K562 (cell line): Measurements from ENCODE around the gene LY6G6C. TPM values are rescaled to one million over a fixed set of nuclear protein-coding genes. Genes with fewer than 3 reads are reported as not detected.

Experiments
- BMI1 ChIP-seq: fragments of 150-350 bp; IDR thresholded peaks from 2 replicates; pipeline ENCODE4 v1.6.1; 2014; ENCODE audit warnings: low read length
- CAMTA2 ChIP-seq: fragments of 250-450 bp; sonication (Bioruptor Pico); conservative IDR thresholded peaks from 2 replicates; pipeline ENCODE4 v1.5.1; 2022
- CBFA2T2 ChIP-seq: fragments of 450-650 bp; conservative IDR thresholded peaks from 2 replicates; pipeline ENCODE4 v1.6.1; 2017; ENCODE audit warnings: mild to moderate bottlenecking
- CBX1 ChIP-seq: sonication (generic); IDR thresholded peaks from 2 replicates; pipeline ENCODE4 v1.6.1; 2016; ENCODE audit warnings: antibody characterized with exemption, low read depth, mild to moderate bottlenecking
- DPF2 ChIP-seq: fragments of 450-650 bp; IDR thresholded peaks from 2 replicates; pipeline ENCODE4 v1.6.1; 2016
- FOXP1 ChIP-seq: sonication (generic); formaldehyde crosslinking; IDR thresholded peaks from 2 replicates; pipeline ENCODE4 v1.8.0; 2022; ENCODE audit warnings: mild to moderate bottlenecking, missing genetic modification reagents
- GATAD2A ChIP-seq: fragments of 450-650 bp; IDR thresholded peaks from 2 replicates; pipeline ENCODE4 v1.6.1; 2017
- HNRNPK ChIP-seq: fragments of 200-400 bp; formaldehyde crosslinking; IDR thresholded peaks from one replicate; pipeline ENCODE4 v1.6.1; 2018; ENCODE audit warnings: mild to moderate bottlenecking, low read depth, low read length; ENCODE audit not compliant: poor library complexity, severe bottlenecking
- MAZ ChIP-seq, 2 experiments: fragments of 450-650 bp in 1 of 2; sonication (generic) in 1 of 2; formaldehyde crosslinking; IDR thresholded peaks in 1 of 2; conservative IDR thresholded peaks in 1 of 2; 2 replicates each; pipeline versions ENCODE4 v1.4.0 to v1.5.0; 2020; ENCODE audit warnings: mild to moderate bottlenecking in 1 of 2, missing genetic modification reagents in 1 of 2
- SPI1 ChIP-seq: IDR thresholded peaks from 2 replicates; pipeline ENCODE4 v1.6.1; 2011; ENCODE audit warnings: low read depth, low read length, control low read depth, borderline replicate concordance
- TBL1XR1 ChIP-seq, 2 experiments: IDR thresholded peaks; 2 replicates each; pipeline ENCODE4 v1.6.1; 2012; ENCODE audit warnings: improper control_type of control experiment in 2 of 2, low read length in 2 of 2, mild to moderate bottlenecking in 1 of 2
- TGIF2 ChIP-seq: sonication (generic); formaldehyde crosslinking; IDR thresholded peaks from 2 replicates; pipeline ENCODE4 v1.8.1; 2022; ENCODE audit warnings: mild to moderate bottlenecking, missing genetic modification reagents, moderate library complexity
- ZKSCAN1 ChIP-seq: fragments of 150-350 bp; IDR thresholded peaks from 2 replicates; pipeline ENCODE4 v1.6.1; 2016; ENCODE audit warnings: low read depth, low read length
- ZNF165 ChIP-seq: fragments of 250-450 bp; sonication (Bioruptor Pico); IDR thresholded peaks from 2 replicates; pipeline ENCODE4 v1.4.0; 2020; ENCODE audit warnings: borderline replicate concordance
- ZNF561 ChIP-seq: fragments of 450-650 bp; formaldehyde crosslinking; conservative IDR thresholded peaks from 2 replicates; pipeline ENCODE4 v1.4.0; 2020; ENCODE audit warnings: mild to moderate bottlenecking, moderate library complexity
- ZNF75A ChIP-seq: fragments of 450-650 bp; formaldehyde crosslinking; IDR thresholded peaks from 2 replicates; pipeline ENCODE4 v1.4.0; 2020; ENCODE audit warnings: mild to moderate bottlenecking
- polyA plus RNA-seq, 8 experiments: library from polyadenylated mRNA; depleted of rRNA in 4 of 8; stranded (reverse) in 5 of 8; unstranded in 3 of 8; fragments of >200 nt; fragmentation: Nextera tagmentation in 2 of 8; fragmentation: Illumina TruSeq in 1 of 8; extraction: Ambion mirVana in 2 of 8; extraction: Trizol in 1 of 8; gene quantifications; 2 replicates each; pipeline versions ENCODE4 v1.2.1 to v1.2.3, GENCODE V29; 2011 to 2014; ENCODE audit warnings: inconsistent platforms in 1 of 8, missing spikeins in 1 of 8
- total RNA-seq, 7 experiments: library from RNA; depleted of rRNA in 6 of 7; stranded (reverse); fragments of >200 nt in 6 of 7; fragmentation: Illumina TruSeq in 2 of 7; extraction: Trizol in 2 of 7; gene quantifications; 2 replicates each; pipeline versions ENCODE4 v1.2.1 to v1.2.3, GENCODE V29; 2011 to 2021; ENCODE audit warnings: low replicate concordance in 1 of 7
- TF ChIP-seq, protein P1 (sequence below): sonication (generic); formaldehyde crosslinking; IDR thresholded peaks from 2 replicates; pipeline ENCODE4 v1.8.0; 2022; ENCODE audit warnings: mild to moderate bottlenecking, low read depth, missing genetic modification reagents
- TF ChIP-seq, protein P2 (sequence below), 2 experiments: IDR thresholded peaks in 1 of 2; conservative IDR thresholded peaks in 1 of 2; 2 replicates each; pipeline ENCODE4 v1.6.1; 2016; ENCODE audit warnings: low read depth in 2 of 2, mild to moderate bottlenecking in 1 of 2, missing compliant biosample characterization in 1 of 2, missing genetic modification characterization in 1 of 2, moderate library complexity in 1 of 2
- TF ChIP-seq, protein P3 (sequence below), 2 experiments: fragments of 450-650 bp in 1 of 2; sonication (generic) in 1 of 2; formaldehyde crosslinking in 1 of 2; IDR thresholded peaks in 1 of 2; conservative IDR thresholded peaks in 1 of 2; 2 replicates each; pipeline versions ENCODE4 v1.6.1 to v1.8.1; 2016 to 2023; ENCODE audit warnings: mild to moderate bottlenecking in 2 of 2, moderate library complexity in 2 of 2, inconsistent platforms in 1 of 2, missing genetic modification reagents in 1 of 2
- TF ChIP-seq, protein P4 (sequence below): fragments of 250-450 bp; sonication (Bioruptor Pico); IDR thresholded peaks from 2 replicates; pipeline ENCODE4 v1.8.0; 2021; ENCODE audit warnings: mild to moderate bottlenecking, moderate library complexity
- TF ChIP-seq, protein P5 (sequence below): fragments of 250-450 bp; sonication (Bioruptor Pico); IDR thresholded peaks from 2 replicates; pipeline ENCODE4 v1.8.0; 2022; ENCODE audit warnings: moderate library complexity, mild to moderate bottlenecking, inconsistent platforms

The LY6G6C gene
- total and polyA plus RNA-seq, 9 of the 15 experiments (the other 6 are each of a cell fraction or from before 2014, with no cell fraction given), result 0.06 to 0.20 TPM; not detected in 7

DNA sequence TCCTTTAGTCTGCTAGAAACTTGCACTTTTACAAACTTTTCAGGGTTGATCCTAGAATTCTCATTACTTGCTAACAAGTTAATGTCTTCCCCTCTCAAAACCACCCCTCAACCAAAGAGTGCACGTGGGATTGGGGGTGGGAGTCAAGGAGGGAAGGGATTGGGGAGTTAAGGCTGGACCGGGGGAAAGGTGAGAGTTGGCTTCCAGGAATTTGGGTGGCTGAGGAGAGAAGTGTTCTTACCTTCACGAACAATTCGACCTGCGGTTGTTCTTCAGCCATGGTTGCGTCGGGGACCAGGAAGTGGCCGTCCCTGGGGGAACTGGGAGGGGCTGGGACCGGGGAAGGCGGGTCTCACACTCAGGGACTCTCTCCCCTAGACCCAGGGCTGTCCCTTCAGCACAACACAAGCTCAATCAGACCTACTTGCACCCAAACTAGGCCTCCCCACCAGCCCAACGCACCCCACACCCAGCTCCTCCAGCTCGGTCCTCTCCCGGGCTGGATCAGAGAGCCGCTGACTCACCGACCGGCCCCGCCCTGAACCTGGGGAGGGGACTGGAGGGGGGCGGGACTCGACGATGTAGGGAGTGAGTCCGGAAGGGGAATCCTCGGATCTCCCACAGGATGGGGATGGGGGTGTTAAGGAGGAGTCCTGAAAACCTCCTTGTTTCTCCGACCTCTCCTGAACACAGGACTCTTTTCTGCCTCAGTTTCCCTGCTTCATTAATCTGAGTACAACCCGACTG lies 14.6 kb upstream of the LY6G6C start, which contains the start of gene CLIC1 (continued):
- TF ChIP-seq TGIF2 (CRISPR knock-in tag) (no peak), FOXP1 (CRISPR knock-in tag) (no peak), SPI1 (peak; percentile 66; the same call in 1 of the 2 replicates), CBX1 (no peak), BMI1 (no peak), ZNF561 (no peak), MAZ (CRISPR knock-in tag; conservative IDR thresholded peaks at IDR 0.05 in 1 of 2, IDR thresholded peaks at IDR 0.05 in 1 of 2) (peak; percentile 96 to 100), TBL1XR1 (IDR thresholded peaks at IDR 0.05; ENCODE audit: low read length in 2 of 2) (peak; percentile 48 to 61; a peak in 2 of 4 replicates), HNRNPK (peak; percentile 48), ZNF165 (CRISPR knock-in tag) (no peak), CAMTA2 (0 out of 2 replicates have a peak, but pooled peaks have one; percentile 9), CBFA2T2 (no peak), GATAD2A (no peak), ZNF75A (CRISPR knock-in tag) (peak; percentile 82; the same call in 1 of the 2 replicates), DPF2 (no peak), ZKSCAN1 (0 out of 2 replicates have a peak, but pooled peaks have one; percentile 27)
- TF ChIP-seq, protein P1, sequence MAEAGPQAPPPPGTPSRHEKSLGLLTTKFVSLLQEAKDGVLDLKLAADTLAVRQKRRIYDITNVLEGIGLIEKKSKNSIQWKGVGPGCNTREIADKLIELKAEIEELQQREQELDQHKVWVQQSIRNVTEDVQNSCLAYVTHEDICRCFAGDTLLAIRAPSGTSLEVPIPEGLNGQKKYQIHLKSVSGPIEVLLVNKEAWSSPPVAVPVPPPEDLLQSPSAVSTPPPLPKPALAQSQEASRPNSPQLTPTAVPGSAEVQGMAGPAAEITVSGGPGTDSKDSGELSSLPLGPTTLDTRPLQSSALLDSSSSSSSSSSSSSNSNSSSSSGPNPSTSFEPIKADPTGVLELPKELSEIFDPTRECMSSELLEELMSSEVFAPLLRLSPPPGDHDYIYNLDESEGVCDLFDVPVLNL, result peak; percentile 83
- TF ChIP-seq, protein P2, sequence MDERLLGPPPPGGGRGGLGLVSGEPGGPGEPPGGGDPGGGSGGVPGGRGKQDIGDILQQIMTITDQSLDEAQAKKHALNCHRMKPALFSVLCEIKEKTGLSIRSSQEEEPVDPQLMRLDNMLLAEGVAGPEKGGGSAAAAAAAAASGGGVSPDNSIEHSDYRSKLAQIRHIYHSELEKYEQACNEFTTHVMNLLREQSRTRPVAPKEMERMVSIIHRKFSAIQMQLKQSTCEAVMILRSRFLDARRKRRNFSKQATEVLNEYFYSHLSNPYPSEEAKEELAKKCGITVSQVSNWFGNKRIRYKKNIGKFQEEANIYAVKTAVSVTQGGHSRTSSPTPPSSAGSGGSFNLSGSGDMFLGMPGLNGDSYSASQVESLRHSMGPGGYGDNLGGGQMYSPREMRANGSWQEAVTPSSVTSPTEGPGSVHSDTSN (CRISPR knock-in tag; IDR thresholded peaks at IDR 0.05; ENCODE audit: low read depth), result no peak
- TF ChIP-seq, protein P2 (tag; conservative IDR thresholded peaks at IDR 0.05; ENCODE audit: low read depth), result no peak
- TF ChIP-seq, protein P3, sequence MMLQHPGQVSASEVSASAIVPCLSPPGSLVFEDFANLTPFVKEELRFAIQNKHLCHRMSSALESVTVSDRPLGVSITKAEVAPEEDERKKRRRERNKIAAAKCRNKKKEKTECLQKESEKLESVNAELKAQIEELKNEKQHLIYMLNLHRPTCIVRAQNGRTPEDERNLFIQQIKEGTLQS (IDR thresholded peaks at IDR 0.05), result no peak
- TF ChIP-seq, protein P3 (CRISPR knock-in tag; conservative IDR thresholded peaks at IDR 0.05), result peak; percentile 76
- TF ChIP-seq, protein P4, sequence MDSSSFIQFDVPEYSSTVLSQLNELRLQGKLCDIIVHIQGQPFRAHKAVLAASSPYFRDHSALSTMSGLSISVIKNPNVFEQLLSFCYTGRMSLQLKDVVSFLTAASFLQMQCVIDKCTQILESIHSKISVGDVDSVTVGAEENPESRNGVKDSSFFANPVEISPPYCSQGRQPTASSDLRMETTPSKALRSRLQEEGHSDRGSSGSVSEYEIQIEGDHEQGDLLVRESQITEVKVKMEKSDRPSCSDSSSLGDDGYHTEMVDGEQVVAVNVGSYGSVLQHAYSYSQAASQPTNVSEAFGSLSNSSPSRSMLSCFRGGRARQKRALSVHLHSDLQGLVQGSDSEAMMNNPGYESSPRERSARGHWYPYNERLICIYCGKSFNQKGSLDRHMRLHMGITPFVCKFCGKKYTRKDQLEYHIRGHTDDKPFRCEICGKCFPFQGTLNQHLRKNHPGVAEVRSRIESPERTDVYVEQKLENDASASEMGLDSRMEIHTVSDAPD (CRISPR knock-in tag), result no peak
- TF ChIP-seq, protein P5, sequence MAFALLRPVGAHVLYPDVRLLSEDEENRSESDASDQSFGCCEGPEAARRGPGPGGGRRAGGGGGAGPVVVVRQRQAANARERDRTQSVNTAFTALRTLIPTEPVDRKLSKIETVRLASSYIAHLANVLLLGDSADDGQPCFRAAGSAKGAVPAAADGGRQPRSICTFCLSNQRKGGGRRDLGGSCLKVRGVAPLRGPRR (CRISPR knock-in tag), result no peak
